CD4-positive, alpha-beta memory T cell (primary cell): ENCODE results near the gene KIAA1217. TPM values are rescaled to one million over a fixed set of nuclear protein-coding genes. Genes with fewer than 3 reads are reported as not detected.

Source experiments
- CTCF ChIA-PET: fragments of 350-600 bp; sonication (Branson Sonifier 250); formaldehyde crosslinking; loops from one replicate; lab custom pipeline; 2021; ENCODE audit warnings: inconsistent platforms; ENCODE audit not compliant: partially characterized antibody; lab: Charles Lee
- POLR2A ChIA-PET: fragments of 350-600 bp; sonication (Branson Sonifier 250); formaldehyde crosslinking; loops from one replicate; lab custom pipeline; 2021; ENCODE audit not compliant: partially characterized antibody; lab: Charles Lee
- DNase-seq, 5 donors: peaks; one replicate each; pipeline versions ENCODE4 v3.0.0 to v3.0.0-alpha.2; 2020 to 2022; ENCODE audit warnings: mixed read lengths in 1 of 5
- H3K27ac ChIP-seq: one replicate; pipeline ENCODE4 v1.7.0; 2013; ENCODE audit warnings: low read depth, low read length
- H3K27me3 ChIP-seq: 2 replicates; pipeline ENCODE4 v1.7.0; 2013; ENCODE audit warnings: mild to moderate bottlenecking, low read length, moderate library complexity; ENCODE audit not compliant: insufficient read depth
- H3K36me3 ChIP-seq: 2 replicates; pipeline ENCODE4 v1.7.0; 2013; ENCODE audit warnings: mild to moderate bottlenecking, low read length, moderate library complexity; ENCODE audit not compliant: insufficient read depth
- H3K4me1 ChIP-seq: 2 replicates; pipeline ENCODE4 v1.7.0; 2013; ENCODE audit warnings: mild to moderate bottlenecking, low read length, moderate library complexity; ENCODE audit not compliant: insufficient read depth
- H3K4me3 ChIP-seq, 2 donors: one replicate each; pipeline ENCODE4 v1.7.0; 2013; ENCODE audit warnings: low read length in 2 of 2, mild to moderate bottlenecking in 1 of 2
- H3K9me3 ChIP-seq, 2 donors: one replicate each; pipeline ENCODE4 v1.7.0; 2013; ENCODE audit warnings: low read length in 2 of 2, control low read depth in 1 of 2; ENCODE audit not compliant: control insufficient read depth in 1 of 2
- H3K27ac Mint-ChIP-seq, 7 donors: one replicate each; pipeline ENCODE4 v1.8.0; 2020 to 2021; ENCODE audit warnings: mixed read lengths in 7 of 7, mild to moderate bottlenecking in 6 of 7, inconsistent platforms in 3 of 7, moderate library complexity in 3 of 7
- H3K27me3 Mint-ChIP-seq, 2 donors: one replicate each; pipeline ENCODE4 v1.8.0; 2020 to 2021; ENCODE audit warnings: mixed read lengths in 2 of 2
- H3K36me3 Mint-ChIP-seq, 2 donors: one replicate each; pipeline ENCODE4 v1.8.0; 2020 to 2021; ENCODE audit warnings: mixed read lengths in 2 of 2, inconsistent platforms in 1 of 2, mild to moderate bottlenecking in 1 of 2
- H3K4me1 Mint-ChIP-seq, 4 donors: one replicate each; pipeline ENCODE4 v1.8.0; 2020 to 2021; ENCODE audit warnings: mixed read lengths in 4 of 4, mild to moderate bottlenecking in 1 of 4
- H3K4me3 Mint-ChIP-seq, 8 donors: one replicate each; pipeline ENCODE4 v1.8.0; 2020 to 2021; ENCODE audit warnings: mixed read lengths in 8 of 8, mild to moderate bottlenecking in 7 of 8, moderate library complexity in 6 of 8, inconsistent platforms in 3 of 8
- H3K9me3 Mint-ChIP-seq, 8 donors: one replicate each; pipeline ENCODE4 v1.8.0; 2020 to 2021; ENCODE audit warnings: mixed read lengths in 8 of 8, mild to moderate bottlenecking in 5 of 8, inconsistent platforms in 3 of 8, moderate library complexity in 1 of 8
- intact Hi-C: fragments of 100-400 bp; cut with micrococcal nuclease; formaldehyde crosslinking; loops from one replicate; pipeline ENCODE4 v1.15.1; 2023
- polyA plus RNA-seq, 2 donors: library from polyadenylated mRNA; unstranded; fragments of 300-500 nt; fragmentation: Illumina TruSeq; gene quantifications; one replicate each; pipeline ENCODE4 v1.2.3, GENCODE V29; 2021
- total RNA-seq, 2 experiments: library from RNA; stranded (reverse); gene quantifications; one replicate each; pipeline ENCODE4 v1.2.3, GENCODE V29; 2021

The KIAA1217 gene
- total and polyA plus RNA-seq, 4 experiments from 2014 or later: 0.69 to 0.75 (median 0.70) TPM; not detected in 1

DNA sequence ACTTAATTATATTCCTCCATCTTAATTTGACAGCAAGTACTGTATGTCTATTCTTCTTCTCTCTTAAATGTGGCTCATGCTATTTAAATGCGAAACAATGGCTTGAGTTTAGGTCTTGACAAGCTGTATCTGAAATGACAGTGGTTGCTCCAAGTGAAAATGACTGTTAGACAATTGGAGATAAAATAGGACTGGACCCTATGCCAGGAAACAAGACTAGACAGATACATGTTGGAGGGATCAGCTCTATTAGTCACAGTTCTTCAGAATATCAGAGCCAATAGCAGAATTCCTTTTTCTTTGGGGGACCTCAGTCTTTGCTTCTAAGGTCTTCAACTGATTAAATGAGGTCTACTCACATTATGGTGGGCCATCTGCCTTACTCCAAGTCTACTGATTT is 25.8 kb downstream of the KIAA1217 start:
- Mint-ChIP-seq H3K9me3 (peaks cover 0 to 4% (median 0%) of the 10 kb centered on the region in 8 donors), H3K4me3 (no peak overlapping the region), H3K27ac (no peak overlapping the region)

DNA sequence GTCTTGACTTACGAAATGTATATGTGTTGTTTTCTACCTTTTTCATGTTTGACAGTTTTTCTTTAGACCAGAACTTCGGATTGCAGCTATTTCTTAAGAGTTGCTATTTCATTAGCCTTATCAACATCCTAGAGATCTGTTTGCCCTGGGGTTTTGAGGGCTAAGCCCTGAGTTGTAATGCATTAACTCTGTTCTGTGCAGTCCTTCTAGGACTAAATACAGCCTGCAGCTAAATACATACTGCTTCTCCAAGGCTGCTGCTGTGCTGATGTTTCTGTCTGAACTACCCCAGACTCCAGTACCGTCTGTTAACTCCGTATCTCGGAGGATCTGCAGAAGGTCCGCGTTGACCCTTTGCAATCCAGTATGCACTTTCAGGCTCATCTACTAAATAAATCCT is 26.5 kb downstream of the KIAA1217 start:
- Histone ChIP-seq H3K4me3 (no peak overlapping the region), H3K36me3 (no peaks in the 10 kb centered on the region), H3K27me3 (no peaks in the 10 kb centered on the region), H3K9me3 (no peaks in the 10 kb centered on the region), H3K4me1 (no peaks in the 10 kb centered on the region), H3K27ac (no peak overlapping the region)
- Mint-ChIP-seq H3K4me1 (no peaks in the 10 kb centered on the region), H3K36me3 (no peaks in the 10 kb centered on the region), H3K9me3 (peaks cover 0 to 4% (median 0%) of the 10 kb centered on the region in 8 donors), H3K4me3 (no peak overlapping the region), H3K27me3 (peaks cover 4 to 8% of the 10 kb centered on the region in 2 donors), H3K27ac (no peak overlapping the region)
- ChIA-PET CTCF (no interaction called here), POLR2A (no interaction called here)
- DNase-seq: no peak
- intact Hi-C loops: no loop called here

More for the DNA sequence above, 25.8 kb downstream of the KIAA1217 start:
- ChIA-PET POLR2A (no interaction called here), CTCF (no interaction called here)
- H3K4me1 Mint-ChIP-seq: no peaks in the 10 kb centered on the region
- Histone ChIP-seq H3K27ac (no peak overlapping the region), H3K9me3 (no peaks in the 10 kb centered on the region), H3K36me3 (no peaks in the 10 kb centered on the region), H3K27me3 (no peaks in the 10 kb centered on the region), H3K4me1 (no peaks in the 10 kb centered on the region), H3K4me3 (no peak overlapping the region)
- H3K27me3 Mint-ChIP-seq: peaks cover 2 to 6% of the 10 kb centered on the region in 2 donors
- H3K36me3 Mint-ChIP-seq: no peaks in the 10 kb centered on the region
- intact Hi-C loops: no loop called here
- DNase-seq: no peak

DNA sequence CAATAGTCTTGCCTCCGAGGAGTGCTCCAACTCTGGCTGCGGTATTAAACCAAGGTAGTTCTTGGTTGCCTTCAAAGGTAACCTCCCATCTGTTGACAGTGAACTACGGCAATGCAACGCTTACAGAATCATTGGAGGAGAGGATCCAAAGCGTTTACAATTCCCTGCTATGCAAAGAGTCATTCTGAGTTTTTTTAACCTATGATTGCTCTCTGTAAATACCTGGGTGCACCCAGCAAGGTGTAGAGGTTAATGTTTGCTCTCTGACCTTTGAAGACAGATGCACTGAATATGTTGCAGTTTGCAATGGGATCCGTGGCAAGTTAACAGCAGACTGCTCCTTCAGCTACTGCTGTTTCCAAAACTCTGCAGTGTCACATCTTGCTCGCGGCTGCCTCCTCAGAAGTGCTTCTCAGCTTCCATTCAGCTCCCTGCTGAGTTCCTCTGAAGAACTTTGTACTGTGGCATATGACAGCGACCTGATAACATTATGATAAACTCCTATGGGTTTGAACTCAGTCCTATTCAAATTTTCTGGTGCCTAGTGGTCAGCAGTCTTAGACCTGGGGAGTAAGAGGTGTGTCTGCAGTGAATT is 29.0 kb downstream of the KIAA1217 start:
- H3K27me3 ChIP-seq: no peaks in the 10 kb centered on the region
- H3K4me1 Mint-ChIP-seq: no peaks in the 10 kb centered on the region
- H3K9me3 Mint-ChIP-seq: peaks cover 0 to 4% (median 0%) of the 10 kb centered on the region in 8 donors
- peaks cover 6 to 11% of the 10 kb centered on the region in 2 donors for H3K27me3 Mint-ChIP-seq
- H3K4me3 ChIP-seq: no peak overlapping the region
- no peaks in the 10 kb centered on the region for H3K36me3 ChIP-seq
- no peaks in the 10 kb centered on the region for H3K4me1 ChIP-seq
- intact Hi-C loops: no loop called here
- POLR2A ChIA-PET: no interaction called here
- H3K9me3 ChIP-seq: no peaks in the 10 kb centered on the region
- H3K27ac Mint-ChIP-seq: no peak overlapping the region
- no peaks in the 10 kb centered on the region for H3K36me3 Mint-ChIP-seq
- CTCF ChIA-PET: no interaction called here
- H3K27ac ChIP-seq: no peak overlapping the region
- no peak for DNase-seq
- H3K4me3 Mint-ChIP-seq: no peak overlapping the region

DNA sequence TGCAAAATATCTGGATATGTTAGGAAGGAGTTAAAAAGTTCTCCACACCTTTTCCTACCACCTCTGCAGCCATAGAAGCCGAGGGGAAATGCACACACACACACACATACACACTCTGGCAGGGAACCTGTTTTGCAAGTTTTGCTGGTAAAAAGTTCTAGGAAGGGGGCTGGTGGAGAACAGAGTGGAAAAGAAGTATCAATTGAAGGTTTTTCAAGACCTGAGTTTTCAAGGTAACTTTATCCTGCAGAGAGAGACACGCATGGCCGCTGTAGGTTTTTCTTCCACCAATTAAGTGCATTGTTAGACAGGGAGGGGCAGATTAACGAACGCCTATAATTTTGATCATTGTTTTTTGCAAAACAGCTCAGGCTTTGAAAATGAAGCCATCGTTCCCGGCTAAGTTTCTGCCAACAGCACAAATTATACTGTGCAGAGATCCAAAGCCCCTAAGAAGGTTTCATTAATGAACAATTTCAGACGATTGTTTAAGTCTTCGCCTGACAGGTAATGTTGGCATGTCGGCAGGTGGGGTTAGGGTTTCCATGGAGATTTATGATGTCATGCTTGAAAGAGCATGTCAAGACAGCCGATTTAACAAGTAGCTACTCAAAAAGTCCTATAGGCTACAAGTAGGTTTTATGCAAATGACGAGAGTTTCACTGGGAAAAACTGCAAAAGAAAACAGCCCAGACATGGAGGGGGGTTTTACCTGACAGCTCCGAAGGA is 29.7 kb downstream of the KIAA1217 start:
- H3K27me3 ChIP-seq: no peaks in the 10 kb centered on the region
- intact Hi-C loops: no loop called here
- no peak overlapping the region for H3K4me3 ChIP-seq
- Mint-ChIP-seq H3K27me3 (peaks cover 6 to 11% of the 10 kb centered on the region in 2 donors), H3K27ac (no peak overlapping the region), H3K9me3 (peaks cover 0 to 4% (median 0%) of the 10 kb centered on the region in 8 donors), H3K36me3 (no peaks in the 10 kb centered on the region), H3K4me1 (no peaks in the 10 kb centered on the region), H3K4me3 (no peak overlapping the region)
- no peak for DNase-seq
- H3K9me3 ChIP-seq: no peaks in the 10 kb centered on the region
- no peak overlapping the region for H3K27ac ChIP-seq
- H3K4me1 ChIP-seq: no peaks in the 10 kb centered on the region
- H3K36me3 ChIP-seq: no peaks in the 10 kb centered on the region
- POLR2A ChIA-PET: no interaction called here
- CTCF ChIA-PET: no interaction called here

DNA sequence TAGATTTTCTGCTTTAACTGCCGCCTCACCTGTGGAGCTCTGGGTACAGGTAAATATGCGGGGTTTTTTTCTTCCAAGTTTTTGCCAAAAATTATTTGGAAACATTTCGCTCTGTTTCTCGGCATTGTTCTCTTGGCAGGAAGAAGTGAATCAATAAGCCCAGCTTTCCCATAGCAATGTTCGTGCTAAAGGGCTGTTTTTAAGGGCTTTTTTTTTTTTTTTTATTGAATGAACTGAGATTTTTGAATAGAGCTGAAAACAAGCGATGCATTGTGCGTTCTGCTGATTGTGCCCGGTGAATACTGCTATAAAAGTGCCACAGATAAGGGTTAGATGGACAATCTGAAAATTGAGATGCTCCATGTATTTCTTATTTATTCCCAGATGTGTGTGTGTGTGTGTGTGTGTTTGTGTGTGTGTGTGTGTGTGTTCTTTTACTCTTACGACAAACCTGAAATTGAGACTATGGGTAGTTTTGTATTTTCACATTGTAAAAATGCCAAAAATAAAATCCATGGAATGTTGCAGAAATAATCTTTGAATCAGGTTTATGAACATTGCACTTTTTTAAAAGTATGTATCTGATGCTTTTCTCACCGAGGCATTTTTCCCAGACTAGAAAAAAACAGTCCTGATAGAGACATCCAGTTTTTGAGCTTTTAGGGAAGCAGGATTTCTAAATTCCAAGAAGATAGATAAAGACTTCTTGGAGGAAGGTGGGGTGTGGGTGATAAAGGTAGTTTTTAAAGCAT is 30.5 kb downstream of the KIAA1217 start:
- no peak for DNase-seq
- no peaks in the 10 kb centered on the region for H3K36me3 ChIP-seq
- no peaks in the 10 kb centered on the region for H3K9me3 ChIP-seq
- Mint-ChIP-seq H3K4me3 (no peak overlapping the region), H3K9me3 (peaks cover 0 to 4% (median 0%) of the 10 kb centered on the region in 8 donors), H3K4me1 (no peaks in the 10 kb centered on the region), H3K36me3 (no peaks in the 10 kb centered on the region), H3K27me3 (peaks cover 6 to 11% of the 10 kb centered on the region in 2 donors), H3K27ac (no peak overlapping the region)
- POLR2A ChIA-PET: no interaction called here
- H3K4me3 ChIP-seq: no peak overlapping the region
- H3K27me3 ChIP-seq: no peaks in the 10 kb centered on the region
- intact Hi-C loops: no loop called here
- H3K27ac ChIP-seq: no peak overlapping the region
- H3K4me1 ChIP-seq: no peaks in the 10 kb centered on the region
- CTCF ChIA-PET: no interaction called here

DNA sequence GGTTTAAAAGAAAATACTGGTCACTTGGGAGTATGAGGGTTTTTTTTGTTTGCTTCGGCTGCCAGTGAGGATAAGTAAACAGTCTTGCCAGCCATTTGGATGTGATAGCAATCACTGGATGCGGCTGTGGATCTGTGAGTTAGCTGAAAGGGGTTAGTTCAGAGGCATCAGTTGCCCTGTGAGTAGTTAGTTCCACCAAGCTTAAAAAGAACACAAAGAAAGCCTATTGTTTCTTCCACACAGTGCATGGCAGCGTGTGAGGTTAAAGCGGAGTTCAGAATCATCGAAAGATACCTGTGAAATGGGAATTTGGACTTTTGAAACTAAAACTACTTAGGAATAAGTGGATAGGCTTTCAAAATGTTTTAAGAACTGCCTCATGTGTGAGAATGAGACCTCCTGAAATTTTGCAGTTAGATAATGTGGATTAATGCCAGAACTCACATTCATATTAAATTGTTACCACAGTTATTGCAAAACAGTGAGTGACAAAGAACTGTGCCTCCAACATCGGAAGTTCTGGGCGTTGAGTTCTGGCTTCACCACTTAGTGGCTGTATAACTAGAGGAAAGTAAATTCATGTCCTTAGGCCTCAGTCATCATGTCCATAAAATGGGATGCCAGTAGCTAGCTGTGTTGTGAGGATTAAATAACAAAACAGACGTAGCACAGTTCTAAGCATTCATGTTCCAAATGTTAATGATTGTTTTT is 31.3 kb downstream of the KIAA1217 start:
- H3K4me3 ChIP-seq: no peak overlapping the region
- CTCF ChIA-PET: no interaction called here
- Mint-ChIP-seq H3K9me3 (peaks cover 0 to 2% (median 0%) of the 10 kb centered on the region in 8 donors), H3K27ac (no peak overlapping the region), H3K4me1 (no peaks in the 10 kb centered on the region), H3K27me3 (peaks cover 6 to 15% of the 10 kb centered on the region in 2 donors), H3K36me3 (no peaks in the 10 kb centered on the region), H3K4me3 (no peak overlapping the region)
- intact Hi-C loops: no loop called here
- no peaks in the 10 kb centered on the region for H3K9me3 ChIP-seq
- H3K27me3 ChIP-seq: no peaks in the 10 kb centered on the region
- H3K36me3 ChIP-seq: no peaks in the 10 kb centered on the region
- H3K4me1 ChIP-seq: no peaks in the 10 kb centered on the region
- POLR2A ChIA-PET: no interaction called here
- no peak for DNase-seq
- no peak overlapping the region for H3K27ac ChIP-seq

DNA sequence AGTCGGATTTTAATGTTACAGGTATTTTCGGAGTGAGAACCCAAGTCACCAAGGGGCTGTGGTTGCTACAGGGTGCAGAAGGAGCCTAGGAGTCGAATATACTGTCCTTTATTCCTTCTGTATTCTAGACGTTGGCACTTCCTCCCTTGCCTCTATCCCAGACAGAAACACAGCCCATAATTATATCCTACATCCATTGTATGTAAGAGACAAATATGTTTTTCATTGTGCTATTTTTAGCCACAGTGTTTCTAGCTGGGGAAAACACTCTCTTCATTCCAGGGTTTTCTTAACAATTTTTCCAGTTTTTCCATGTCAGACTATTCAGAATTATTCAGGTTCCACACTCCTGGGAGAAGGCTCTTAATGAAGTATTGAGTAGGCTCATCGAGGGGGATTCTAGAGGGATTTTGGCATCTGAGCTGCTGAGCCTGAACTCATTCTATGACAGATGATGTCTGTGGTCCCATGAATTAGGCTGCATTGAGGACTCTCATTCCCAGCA is 32.6 kb downstream of the KIAA1217 start:
- H3K4me3 ChIP-seq: no peak overlapping the region
- CTCF ChIA-PET: no interaction called here
- H3K36me3 Mint-ChIP-seq: no peaks in the 10 kb centered on the region
- H3K9me3 Mint-ChIP-seq: peaks cover 0 to 2% (median 0%) of the 10 kb centered on the region in 8 donors
- no peaks in the 10 kb centered on the region for H3K27me3 ChIP-seq
- H3K27ac ChIP-seq: no peak overlapping the region
- no peaks in the 10 kb centered on the region for H3K9me3 ChIP-seq
- peaks cover 7 to 18% of the 10 kb centered on the region in 2 donors for H3K27me3 Mint-ChIP-seq
- DNase-seq: no peak
- intact Hi-C loops: no loop called here
- POLR2A ChIA-PET: no interaction called here
- no peak overlapping the region for H3K27ac Mint-ChIP-seq
- H3K4me1 Mint-ChIP-seq: no peaks in the 10 kb centered on the region
- no peaks in the 10 kb centered on the region for H3K4me1 ChIP-seq
- H3K36me3 ChIP-seq: no peaks in the 10 kb centered on the region
- H3K4me3 Mint-ChIP-seq: no peak overlapping the region
